ENCODE measurements around the gene ZNF362. TPM values are rescaled to one million over a fixed set of nuclear protein-coding genes. Genes with fewer than 3 reads are reported as not detected.

Gene ZNF362
- total RNA-seq, 4 donors from 2014 or later, result 3.6 to 18.9 (median 13.7) TPM

DNA sequence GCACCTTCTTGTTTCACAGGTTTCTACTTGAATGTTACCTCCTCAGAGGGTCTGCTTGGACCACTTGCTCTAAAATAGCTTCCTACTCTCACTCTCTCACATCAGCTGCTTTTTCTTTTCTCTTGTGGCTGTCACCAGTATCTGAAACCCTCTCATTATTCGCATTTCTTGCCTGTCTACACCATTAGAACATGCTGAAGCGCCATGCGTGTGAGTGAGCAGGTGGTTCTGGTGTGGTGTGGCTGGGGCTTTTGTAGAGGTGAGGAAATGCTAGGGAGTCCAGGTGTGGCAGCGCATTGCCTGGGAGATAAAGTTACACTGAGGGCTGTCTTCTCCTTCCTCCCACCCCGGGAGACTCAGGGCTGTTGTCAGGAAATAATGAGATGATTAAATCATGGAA is 4.1 kb downstream of the ZNF362 start:
- intact Hi-C loops (cut with DNase I), result no loop called here
- Histone ChIP-seq H3K4me1 (peaks cover 22 to 85% (median 24%) of the 10 kb centered on the region in 3 donors), H3K9me3 (no peaks in the 10 kb centered on the region), H3K27ac (no peak overlapping the region), H3K27me3 (no peaks in the 10 kb centered on the region), H3K36me3 (peaks cover 0 to 10% (median 0%) of the 10 kb centered on the region in 3 donors), H3K4me3 (no peak overlapping the region)
- no peak for DNase-seq
- no peak for TF ChIP-seq CTCF (IDR thresholded peaks at IDR 0.05)
- no peak for TF ChIP-seq POLR2A (IDR thresholded peaks at IDR 0.05)
- WGBS, 2 donors, result 59 to 85% methylated on average over 3 to 4 of the region's 5 CpGs

GRCh38 chr1:33261344-33261743 is 5.1 kb downstream of the ZNF362 start:
- intact Hi-C loops (cut with DNase I), result no loop called here
- H3K9me3 ChIP-seq, result no peaks in the 10 kb centered on the region
- no peak overlapping the region for H3K4me3 ChIP-seq
- WGBS, 2 donors, result 70% methylated on average over 6 to 7 of the region's 7 CpGs
- H3K4me1 ChIP-seq, result peaks cover 20 to 87% (median 23%) of the 10 kb centered on the region in 3 donors
- no peak for DNase-seq
- peaks cover 0 to 19% (median 0%) of the 10 kb centered on the region in 3 donors for H3K36me3 ChIP-seq
- H3K27me3 ChIP-seq, result no peaks in the 10 kb centered on the region
- TF ChIP-seq POLR2A (IDR thresholded peaks at IDR 0.05) (no peak), CTCF (IDR thresholded peaks at IDR 0.05) (no peak)
- no peak overlapping the region for H3K27ac ChIP-seq

DNA sequence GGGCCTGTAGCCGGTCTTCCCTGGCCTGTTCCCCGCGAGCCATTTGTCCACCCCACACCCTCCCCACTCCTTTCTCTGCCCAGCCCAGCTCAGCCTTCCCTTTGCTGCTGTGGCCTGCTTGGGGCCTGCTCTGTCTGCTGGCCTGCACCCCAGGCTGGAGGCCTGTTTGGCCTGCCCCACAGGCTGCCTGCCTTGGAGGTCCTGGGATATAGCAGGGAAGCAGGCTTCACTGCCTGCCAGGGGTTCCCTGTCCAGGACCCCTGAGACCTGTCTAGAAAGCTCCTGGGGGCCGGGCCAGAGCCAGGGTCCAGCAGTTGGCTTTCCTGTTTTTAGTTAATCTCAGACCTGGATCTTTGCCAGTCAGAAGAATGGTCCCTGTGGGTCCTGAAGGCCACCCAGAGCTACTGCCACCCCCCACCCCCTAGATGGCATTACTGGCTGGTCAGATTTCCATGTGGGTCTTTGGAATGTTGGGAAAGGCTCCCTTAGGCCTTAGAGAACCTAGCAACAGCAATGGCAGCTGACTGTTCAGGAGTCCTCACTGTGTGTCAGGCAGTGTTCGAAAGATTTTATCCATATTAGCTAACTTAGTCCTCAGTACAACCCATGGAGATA is 7.7 kb downstream of the ZNF362 start:
- 88 to 95% methylated on average over 3 to 5 of the region's 5 CpGs for WGBS, 2 donors
- H3K27me3 ChIP-seq, result no peaks in the 10 kb centered on the region
- H3K4me3 ChIP-seq, result no peak overlapping the region
- no peak for TF ChIP-seq CTCF (IDR thresholded peaks at IDR 0.05)
- TF ChIP-seq POLR2A (IDR thresholded peaks at IDR 0.05), result no peak
- DNase-seq, result no peak
- no peaks in the 10 kb centered on the region for H3K9me3 ChIP-seq
- H3K36me3 ChIP-seq, result peaks cover 0 to 22% (median 0%) of the 10 kb centered on the region in 3 donors
- H3K4me1 ChIP-seq, result peaks cover 14 to 94% (median 17%) of the 10 kb centered on the region in 3 donors
- no peak overlapping the region for H3K27ac ChIP-seq
- intact Hi-C loops (cut with DNase I), result no loop called here

- Histone ChIP-seq H3K27ac (no peak overlapping the region), H3K36me3 (peaks cover 0 to 34% (median 0%) of the 10 kb centered on the region in 3 donors), H3K27me3 (no peaks in the 10 kb centered on the region), H3K4me3 (no peak overlapping the region), H3K9me3 (no peaks in the 10 kb centered on the region), H3K4me1 (peaks cover 11 to 91% (median 16%) of the 10 kb centered on the region in 3 donors)
- 80 to 88% methylated on average over 8 to 9 of the region's 10 CpGs for WGBS, 2 donors
- no peak for DNase-seq
- intact Hi-C loops (cut with DNase I), result no loop called here
- TF ChIP-seq CTCF (IDR thresholded peaks at IDR 0.05) (no peak), POLR2A (IDR thresholded peaks at IDR 0.05) (no peak)
Measured at GRCh38 chr1:33265780-33266605, 9.7 kb downstream of the ZNF362 start.

GRCh38 chr1:33266766-33267165 is 10.5 kb downstream of the ZNF362 start:
- TF ChIP-seq POLR2A (IDR thresholded peaks at IDR 0.05), result no peak
- no peak for TF ChIP-seq CTCF (IDR thresholded peaks at IDR 0.05)
- 82 to 84% methylated on average over 2 to 3 of the region's 6 CpGs for WGBS, 2 donors
- Histone ChIP-seq H3K9me3 (no peaks in the 10 kb centered on the region), H3K36me3 (peaks cover 0 to 40% (median 0%) of the 10 kb centered on the region in 3 donors), H3K27me3 (no peaks in the 10 kb centered on the region), H3K4me3 (no peak overlapping the region), H3K4me1 (peaks cover 11 to 91% (median 16%) of the 10 kb centered on the region in 3 donors), H3K27ac (peak overlapping the region in 2 of 4 donors; percentile 25 to 55)
- DNase-seq, result no peak
- intact Hi-C loops (cut with DNase I), result no loop called here
